ENCODE results near the gene RUVBL2. TPM values are rescaled to one million over a fixed set of nuclear protein-coding genes. Genes with fewer than 3 reads are reported as not detected.

RUVBL2 gene
- total and polyA plus RNA-seq, 8 donors: 17.0 to 44.9 (median 32.6) TPM

- WGBS, 2 donors: 84 to 86% methylated on average over 10 of the region's 10 CpGs
- no peak for ATAC-seq
- H3K36me3 ChIP-seq: no peaks in the 10 kb centered on the region
- intact Hi-C loops (cut with DNase I): loop anchor here in 2 of 3 donors (5.0 to 10.0 kb wide), 3 partner anchors 92 to 172 kb away; partner anchors contain the start of gene PPP1R15A (in 1 of the 2)
- no peaks in the 10 kb centered on the region for H3K27me3 ChIP-seq
- H3K4me1 ChIP-seq: peaks cover 14 to 17% (median 15%) of the 10 kb centered on the region in 3 donors
- no peaks in the 10 kb centered on the region for H3K9me3 ChIP-seq
- no peak for FAIRE-seq
- peak overlapping the region in 2 of 4 donors; percentile 86 to 93 for H3K27ac ChIP-seq
- peak overlapping the region; percentile 42 to 84 (median 64) for H3K4me3 ChIP-seq
- no peak for TF ChIP-seq CTCF (IDR thresholded peaks at IDR 0.05)
- DNase-seq: no peak
These were observed 26.9 kb upstream of the RUVBL2 start for GRCh38 chr19:48966541-48967345.

- Histone ChIP-seq H3K36me3 (no peaks in the 10 kb centered on the region), H3K4me1 (peaks cover 14 to 17% (median 15%) of the 10 kb centered on the region in 3 donors), H3K27me3 (no peaks in the 10 kb centered on the region), H3K9me3 (no peaks in the 10 kb centered on the region), H3K4me3 (peak overlapping the region in 2 of 4 donors; percentile 82 to 84), H3K27ac (peak overlapping the region in 2 of 4 donors; percentile 86 to 93)
- TF ChIP-seq CTCF (IDR thresholded peaks at IDR 0.05): no peak
- intact Hi-C loops (cut with DNase I): loop anchor here in 2 of 3 donors (5.0 to 10.0 kb wide), 3 partner anchors 93 to 173 kb away; partner anchors contain the start of gene PPP1R15A (in 1 of the 2)
- DNase-seq (peak in 1 of 6 donors; percentile 62), FAIRE-seq (no peak), ATAC-seq (no peak)
- 87% methylated on average over 14 of the region's 14 CpGs for WGBS, 2 donors
These were observed 26.1 kb upstream of the RUVBL2 start for GRCh38 chr19:48967346-48968178.

- Histone ChIP-seq H3K4me3 (no peak overlapping the region), H3K36me3 (no peaks in the 10 kb centered on the region), H3K9me3 (no peaks in the 10 kb centered on the region), H3K27me3 (no peaks in the 10 kb centered on the region), H3K4me1 (peaks cover 14 to 17% (median 14%) of the 10 kb centered on the region in 3 donors), H3K27ac (peak overlapping the region in 1 of 4 donors; percentile 15)
- intact Hi-C loops (cut with DNase I): loop anchor here in 2 of 3 donors (5.0 to 10.0 kb wide), 3 partner anchors 93 to 173 kb away; partner anchors contain the start of gene PPP1R15A (in 1 of the 2)
- TF ChIP-seq CTCF (IDR thresholded peaks at IDR 0.05): no peak
- FAIRE-seq: no peak
- WGBS, 2 donors: 59 to 62% methylated on average over 4 of the region's 4 CpGs
- no peak for DNase-seq
- ATAC-seq: no peak
These were observed 25.5 kb upstream of the RUVBL2 start for GRCh38 chr19:48968179-48968661.

GRCh38 chr19:48968813-48969218 is 24.9 kb upstream of the RUVBL2 start:
- ATAC-seq: no peak
- intact Hi-C loops (cut with DNase I): loop anchor here in 2 of 3 donors (5.0 to 10.0 kb wide), 3 partner anchors 94 to 174 kb away; partner anchors contain the start of gene PPP1R15A (in 1 of the 2)
- peak in 1 of 6 donors; percentile 30 for DNase-seq
- WGBS, 2 donors: 88 to 93% methylated on average over 15 of the region's 15 CpGs
- H3K27ac ChIP-seq: no peak overlapping the region
- H3K4me1 ChIP-seq: peaks cover 9 to 14% (median 11%) of the 10 kb centered on the region in 3 donors
- FAIRE-seq: no peak
- H3K27me3 ChIP-seq: no peaks in the 10 kb centered on the region
- H3K9me3 ChIP-seq: no peaks in the 10 kb centered on the region
- no peaks in the 10 kb centered on the region for H3K36me3 ChIP-seq
- no peak for TF ChIP-seq CTCF (IDR thresholded peaks at IDR 0.05)
- H3K4me3 ChIP-seq: no peak overlapping the region
